BLaER1 (cell line): ENCODE measurements around the gene OSBPL6.

Experiments
- H3K27ac ChIP-seq: shearing (Covaris generic); formaldehyde crosslinking; 2 replicates; pipeline ENCODE4 v1.8.1; 2022
- H3K27me3 ChIP-seq: shearing (Covaris generic); formaldehyde crosslinking; 2 replicates; pipeline ENCODE4 v1.8.1; 2022
- H3K36me3 ChIP-seq: shearing (Covaris generic); formaldehyde crosslinking; 2 replicates; pipeline ENCODE4 v1.8.1; 2022
- H3K4me1 ChIP-seq: shearing (Covaris generic); formaldehyde crosslinking; 2 replicates; pipeline ENCODE4 v1.8.1; 2022
- H3K4me2 ChIP-seq: shearing (Covaris generic); formaldehyde crosslinking; 2 replicates; pipeline ENCODE4 v1.8.1; 2022
- H3K4me3 ChIP-seq: shearing (Covaris generic); formaldehyde crosslinking; 2 replicates; pipeline ENCODE4 v1.8.1; 2022
- H3K9ac ChIP-seq: shearing (Covaris generic); formaldehyde crosslinking; 2 replicates; pipeline ENCODE4 v1.8.1; 2022
- H3K9me3 ChIP-seq: shearing (Covaris generic); formaldehyde crosslinking; 2 replicates; pipeline ENCODE4 v1.8.1; 2022
- H4K20me1 ChIP-seq: shearing (Covaris generic); formaldehyde crosslinking; 2 replicates; pipeline ENCODE4 v1.8.1; 2022
- Cebpa-rat ChIP-seq: shearing (Covaris generic); IDR thresholded peaks from 2 replicates; pipeline ENCODE4 v1.8.1; 2022

The OSBPL6 gene

DNA sequence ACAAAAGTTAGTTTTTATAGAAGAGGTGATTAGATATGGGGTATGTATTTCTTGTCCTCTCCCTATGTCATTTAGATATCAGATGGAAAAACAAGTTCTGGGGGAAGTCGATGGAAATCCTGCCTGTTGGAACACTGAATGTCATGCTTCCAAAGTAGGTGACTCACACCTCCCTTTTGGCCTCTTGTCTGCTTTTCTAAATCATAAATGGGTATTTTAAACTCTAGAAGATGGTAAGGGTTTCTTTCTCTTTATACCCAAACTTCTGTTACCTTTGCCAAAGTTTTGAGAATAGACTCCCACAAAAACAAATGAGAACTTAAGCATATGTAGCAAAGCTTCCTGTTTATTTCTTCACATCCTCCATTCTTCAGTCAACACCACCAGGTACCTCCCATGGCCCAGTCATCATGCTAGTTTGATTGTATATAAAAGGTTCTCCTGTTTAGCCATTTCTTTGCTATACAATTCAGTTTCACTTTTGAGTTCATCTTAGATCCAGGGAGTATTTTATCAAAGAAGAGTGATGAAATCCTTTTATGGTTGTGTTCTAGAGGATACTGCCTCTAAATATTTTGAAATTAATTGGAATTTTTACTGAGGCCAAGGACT lies 192.8 kb downstream of the OSBPL6 start:
- no peaks in the 10 kb centered on the region for H3K4me1 ChIP-seq
- H3K9ac ChIP-seq, result no peak overlapping the region
- no peak for TF ChIP-seq Cebpa-rat
- no peak overlapping the region for H3K27ac ChIP-seq
- no peaks in the 10 kb centered on the region for H3K36me3 ChIP-seq
- no peak overlapping the region for H3K4me2 ChIP-seq
- H3K4me3 ChIP-seq, result no peak overlapping the region
- H3K27me3 ChIP-seq, result no peaks in the 10 kb centered on the region
- no peaks in the 10 kb centered on the region for H3K9me3 ChIP-seq
- no peaks in the 10 kb centered on the region for H4K20me1 ChIP-seq

DNA sequence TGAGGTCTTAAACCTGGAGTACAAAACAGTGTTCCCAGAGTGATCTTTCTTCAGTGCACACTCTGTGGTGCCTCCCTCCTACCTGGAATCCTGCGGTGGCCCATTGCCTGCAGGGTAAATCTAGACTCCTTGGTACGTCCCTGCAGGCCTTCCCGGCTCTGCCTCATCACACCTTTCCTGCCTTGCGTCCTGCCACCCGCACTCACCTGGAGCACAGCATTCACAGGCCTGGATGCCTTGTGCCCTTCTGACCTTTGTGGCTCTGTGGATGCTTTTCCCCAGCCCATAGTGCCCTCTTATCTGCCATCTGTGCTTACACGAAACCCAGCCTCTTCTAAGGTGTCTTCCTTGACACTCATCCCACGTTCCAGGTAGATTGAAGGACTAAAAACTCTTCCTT lies 194.0 kb downstream of the OSBPL6 start:
- H3K27me3 ChIP-seq, result no peaks in the 10 kb centered on the region
- no peak overlapping the region for H3K4me3 ChIP-seq
- no peak overlapping the region for H3K27ac ChIP-seq
- H3K9ac ChIP-seq, result no peak overlapping the region
- no peaks in the 10 kb centered on the region for H4K20me1 ChIP-seq
- no peaks in the 10 kb centered on the region for H3K4me1 ChIP-seq
- H3K36me3 ChIP-seq, result no peaks in the 10 kb centered on the region
- no peak for TF ChIP-seq Cebpa-rat
- no peaks in the 10 kb centered on the region for H3K9me3 ChIP-seq
- H3K4me2 ChIP-seq, result no peak overlapping the region

DNA sequence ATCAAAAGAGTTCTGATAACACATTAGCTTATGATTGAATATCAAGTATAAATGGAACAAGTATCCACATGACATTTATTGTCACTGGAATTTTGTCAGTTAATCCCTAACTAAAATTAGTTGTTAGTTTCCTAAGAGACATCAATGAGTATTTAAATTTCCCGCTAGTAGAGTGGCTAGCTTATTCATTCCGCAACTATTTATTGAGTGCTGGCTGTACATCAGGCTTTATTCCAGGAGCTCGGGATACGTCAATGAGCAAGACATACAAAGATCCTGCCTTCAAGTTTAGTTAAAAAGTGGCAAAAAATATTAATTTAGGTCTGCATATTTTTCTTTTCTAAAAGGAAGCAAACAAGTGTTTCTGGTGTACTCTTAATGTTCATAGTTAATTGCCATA lies 197.4 kb downstream of the OSBPL6 start:
- Histone ChIP-seq H3K4me2 (no peak overlapping the region), H3K27me3 (no peaks in the 10 kb centered on the region), H3K4me3 (no peak overlapping the region), H3K27ac (no peak overlapping the region), H4K20me1 (no peaks in the 10 kb centered on the region), H3K4me1 (no peaks in the 10 kb centered on the region), H3K36me3 (no peaks in the 10 kb centered on the region), H3K9ac (no peak overlapping the region), H3K9me3 (no peaks in the 10 kb centered on the region)
- TF ChIP-seq Cebpa-rat, result no peak

DNA sequence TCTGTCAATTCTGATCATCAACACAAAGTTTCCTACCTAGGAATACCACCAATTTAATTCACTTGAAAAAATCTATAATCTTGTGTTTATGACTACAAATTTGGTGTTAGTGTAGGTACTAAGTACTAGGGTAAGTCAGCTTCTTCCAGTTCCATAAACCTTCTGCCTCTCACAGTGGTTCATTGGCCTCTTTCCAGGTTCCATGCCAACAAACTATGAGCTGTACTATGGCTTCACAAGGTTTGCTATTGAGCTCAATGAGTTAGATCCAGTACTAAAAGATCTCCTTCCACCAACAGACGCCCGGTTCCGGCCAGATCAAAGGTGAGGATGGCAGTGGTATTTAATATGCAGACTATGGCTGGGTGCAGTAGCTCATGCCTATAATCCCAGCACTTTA lies 197.9 kb downstream of the OSBPL6 start:
- Histone ChIP-seq H3K4me3 (no peak overlapping the region), H4K20me1 (no peaks in the 10 kb centered on the region), H3K27me3 (no peaks in the 10 kb centered on the region), H3K4me2 (no peak overlapping the region), H3K9me3 (no peaks in the 10 kb centered on the region), H3K27ac (no peak overlapping the region), H3K36me3 (no peaks in the 10 kb centered on the region), H3K9ac (no peak overlapping the region), H3K4me1 (peaks cover 2% of the 10 kb centered on the region; the same call in 1 of the 2 replicates)
- TF ChIP-seq Cebpa-rat, result no peak

DNA sequence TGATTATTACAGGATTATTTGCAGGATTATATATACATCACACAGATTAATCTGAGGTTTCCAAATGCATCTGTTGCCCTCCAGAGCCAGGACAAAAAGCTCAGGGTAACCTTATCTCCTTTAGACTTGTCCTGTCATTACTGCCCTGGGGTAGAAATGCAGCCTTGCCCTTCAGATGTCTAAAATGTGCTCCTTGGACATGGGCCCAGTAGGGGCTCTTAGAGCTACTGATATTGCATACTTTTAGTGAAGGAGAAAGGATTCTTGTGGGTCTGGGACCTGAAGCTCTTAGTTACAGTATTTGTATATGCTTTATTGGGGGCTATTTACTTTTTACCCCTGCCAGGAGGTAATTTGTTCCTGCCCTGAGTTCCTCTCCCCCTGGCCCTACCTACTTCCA lies 200.5 kb downstream of the OSBPL6 start:
- H3K27me3 ChIP-seq, result no peaks in the 10 kb centered on the region
- no peak overlapping the region for H3K4me3 ChIP-seq
- no peaks in the 10 kb centered on the region for H4K20me1 ChIP-seq
- no peaks in the 10 kb centered on the region for H3K36me3 ChIP-seq
- peaks cover 9% of the 10 kb centered on the region; the same call in 1 of the 2 replicates for H3K4me1 ChIP-seq
- no peaks in the 10 kb centered on the region for H3K9me3 ChIP-seq
- H3K4me2 ChIP-seq, result no peak overlapping the region
- no peak for TF ChIP-seq Cebpa-rat
- H3K27ac ChIP-seq, result no peak overlapping the region
- no peak overlapping the region for H3K9ac ChIP-seq

DNA sequence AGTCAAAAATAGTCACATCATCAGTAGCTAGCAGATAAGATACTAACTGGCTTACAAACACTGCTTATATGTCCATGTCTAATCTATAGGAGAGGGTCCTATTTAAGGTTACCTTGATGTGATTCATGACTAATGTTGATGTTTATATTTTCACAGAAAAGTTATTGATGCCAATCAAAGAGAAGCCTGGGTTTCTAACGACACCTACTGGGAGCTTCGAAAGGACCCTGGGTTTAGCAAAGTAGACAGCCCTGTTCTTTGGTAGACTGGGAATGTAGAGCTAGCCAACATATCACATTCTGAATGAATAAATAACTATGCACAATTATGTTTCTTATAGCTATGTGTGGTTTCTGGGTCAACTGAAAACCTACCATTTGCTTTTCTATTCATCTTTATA lies 201.0 kb downstream of the OSBPL6 start:
- Histone ChIP-seq H3K4me2 (no peak overlapping the region), H4K20me1 (no peaks in the 10 kb centered on the region), H3K36me3 (no peaks in the 10 kb centered on the region), H3K9ac (no peak overlapping the region), H3K4me1 (peaks cover 9% of the 10 kb centered on the region; the same call in 1 of the 2 replicates), H3K4me3 (no peak overlapping the region), H3K9me3 (no peaks in the 10 kb centered on the region), H3K27me3 (no peaks in the 10 kb centered on the region), H3K27ac (no peak overlapping the region)
- TF ChIP-seq Cebpa-rat, result no peak

DNA sequence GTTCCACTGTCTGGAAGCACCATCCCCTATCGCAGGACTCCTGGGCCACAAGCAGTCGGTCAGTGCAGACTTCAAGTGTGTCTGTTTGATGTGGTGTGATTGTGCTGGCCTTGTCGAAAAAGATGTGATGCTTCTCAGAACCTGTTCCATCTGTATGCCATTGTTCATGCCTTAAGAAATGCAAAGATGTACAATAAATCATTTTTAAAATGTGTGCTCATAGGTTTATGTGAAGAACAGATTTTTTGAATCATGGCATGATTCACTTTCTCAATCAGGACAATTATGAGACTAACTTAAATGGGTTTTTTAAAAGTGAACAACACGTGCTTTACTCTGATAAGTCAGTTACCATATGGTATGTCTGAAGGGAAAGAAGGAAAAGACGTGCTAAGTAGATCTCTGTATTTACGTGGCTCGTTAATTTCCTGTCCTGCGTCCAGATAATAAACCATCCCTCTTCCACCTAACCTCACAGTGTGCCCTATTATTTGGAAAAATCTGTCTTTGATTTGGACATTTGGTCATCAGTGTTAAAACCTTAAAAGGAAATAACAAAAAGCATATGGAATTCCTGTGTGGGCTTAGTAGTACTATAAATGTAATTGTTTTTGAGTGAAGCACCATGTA lies 201.7 kb downstream of the OSBPL6 start:
- Histone ChIP-seq H3K4me2 (no peak overlapping the region), H3K4me3 (no peak overlapping the region), H3K27me3 (no peaks in the 10 kb centered on the region), H3K27ac (no peak overlapping the region), H4K20me1 (no peaks in the 10 kb centered on the region), H3K36me3 (no peaks in the 10 kb centered on the region), H3K9me3 (no peaks in the 10 kb centered on the region), H3K4me1 (peaks cover 11% of the 10 kb centered on the region), H3K9ac (no peak overlapping the region)
- TF ChIP-seq Cebpa-rat, result no peak

DNA sequence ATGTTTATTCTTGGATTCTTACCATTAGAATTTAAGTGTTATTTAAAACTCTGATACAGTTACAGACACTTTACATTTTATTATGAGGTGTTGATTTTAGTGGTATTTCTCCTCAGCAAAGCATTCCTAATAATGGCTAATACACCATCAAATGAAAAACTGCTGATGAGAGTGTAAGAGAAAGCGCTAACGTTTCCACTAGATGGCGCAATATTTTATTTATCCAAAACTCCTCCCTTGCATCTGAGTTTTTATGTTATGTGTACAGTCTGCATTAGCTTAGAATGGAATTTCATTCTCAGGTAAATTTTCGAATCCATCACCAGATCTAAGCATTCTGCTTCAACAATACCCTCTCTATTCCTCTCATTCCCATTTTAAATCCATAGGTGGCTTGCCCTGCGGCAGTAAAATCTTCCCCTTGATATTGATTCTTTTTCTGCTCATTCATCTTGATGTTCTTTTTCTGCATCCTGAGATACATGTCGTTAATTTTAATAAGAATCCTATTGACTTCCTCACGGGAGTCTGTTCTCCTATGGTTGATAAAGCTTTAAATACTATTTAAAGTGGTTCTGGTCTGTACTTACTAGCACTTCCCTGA lies 202.8 kb downstream of the OSBPL6 start:
- H3K4me3 ChIP-seq, result no peak overlapping the region
- H3K9ac ChIP-seq, result no peak overlapping the region
- peaks cover 22% of the 10 kb centered on the region for H3K4me1 ChIP-seq
- no peaks in the 10 kb centered on the region for H3K36me3 ChIP-seq
- no peak overlapping the region for H3K27ac ChIP-seq
- H3K27me3 ChIP-seq, result no peaks in the 10 kb centered on the region
- peak overlapping the region; percentile 25 for H3K4me2 ChIP-seq
- no peaks in the 10 kb centered on the region for H3K9me3 ChIP-seq
- no peaks in the 10 kb centered on the region for H4K20me1 ChIP-seq
- TF ChIP-seq Cebpa-rat, result no peak

DNA sequence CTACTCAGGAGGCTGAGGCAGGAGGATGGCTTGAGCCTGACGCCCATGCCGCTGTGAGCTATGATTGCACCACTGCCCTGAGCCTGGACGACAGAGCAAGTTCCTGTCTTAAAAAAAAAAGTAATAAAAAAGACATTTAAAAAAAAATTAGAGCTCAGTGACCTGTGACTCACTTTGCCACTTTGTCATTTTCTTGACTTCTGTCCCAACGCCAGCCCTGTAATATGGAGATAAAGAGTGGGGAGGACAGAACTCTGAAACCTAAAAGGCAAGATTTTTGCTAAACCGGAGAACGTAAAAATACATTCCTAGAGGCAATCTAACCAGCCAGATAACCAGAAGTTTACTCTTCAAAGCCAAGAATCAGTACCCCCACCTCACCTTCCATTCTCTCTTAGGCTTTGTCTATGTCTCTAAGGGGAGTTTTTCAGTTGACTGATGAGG lies 207.7 kb downstream of the OSBPL6 start:
- no peaks in the 10 kb centered on the region for H4K20me1 ChIP-seq
- H3K4me1 ChIP-seq, result peaks cover 70% of the 10 kb centered on the region
- H3K4me2 ChIP-seq, result peak overlapping the region; percentile 54
- TF ChIP-seq Cebpa-rat, result no peak
- no peaks in the 10 kb centered on the region for H3K36me3 ChIP-seq
- no peak overlapping the region for H3K4me3 ChIP-seq
- H3K9ac ChIP-seq, result no peak overlapping the region
- H3K27me3 ChIP-seq, result no peaks in the 10 kb centered on the region
- H3K9me3 ChIP-seq, result no peaks in the 10 kb centered on the region
- peak overlapping the region; percentile 93 for H3K27ac ChIP-seq

DNA sequence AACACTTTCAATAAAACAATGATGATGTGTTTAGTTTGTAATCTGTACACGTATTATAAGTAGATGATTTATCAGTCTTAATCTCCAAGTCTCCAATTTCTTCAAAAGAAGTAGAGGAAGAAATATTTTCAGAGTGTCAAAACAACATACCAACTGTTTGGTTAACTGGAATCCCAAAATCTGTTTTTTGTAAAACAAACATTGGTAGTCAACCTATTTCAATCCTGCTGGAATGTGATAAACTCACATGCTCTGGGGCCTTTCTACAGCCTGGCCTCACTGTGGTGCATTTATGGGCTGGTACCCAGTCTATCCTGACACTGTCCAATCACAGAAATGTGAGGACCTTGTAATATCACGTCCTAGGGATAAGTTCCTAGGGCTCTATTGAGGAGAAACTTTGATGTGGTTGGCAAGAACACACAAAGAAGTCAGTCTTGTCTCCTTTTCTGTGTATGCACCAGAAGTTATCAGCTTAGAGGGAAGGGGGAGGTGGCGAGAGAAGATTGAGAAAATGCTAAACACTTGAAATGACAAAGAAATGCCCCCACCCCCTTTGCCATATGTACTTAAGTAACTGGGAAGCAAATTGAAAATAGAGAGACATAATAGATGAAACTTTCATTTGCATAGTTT lies 209.5 kb downstream of the OSBPL6 start:
- peak overlapping the region; percentile 79 for H3K4me2 ChIP-seq
- peaks cover 73% of the 10 kb centered on the region for H3K4me1 ChIP-seq
- H3K9ac ChIP-seq, result peak overlapping the region; percentile 71
- peak overlapping the region; percentile 93 for H3K27ac ChIP-seq
- no peaks in the 10 kb centered on the region for H4K20me1 ChIP-seq
- H3K36me3 ChIP-seq, result no peaks in the 10 kb centered on the region
- TF ChIP-seq Cebpa-rat, result no peak
- H3K4me3 ChIP-seq, result peak overlapping the region; percentile 19; the same call in 1 of the 2 replicates
- H3K9me3 ChIP-seq, result no peaks in the 10 kb centered on the region
- H3K27me3 ChIP-seq, result no peaks in the 10 kb centered on the region
